Activated naive CD4-positive, alpha-beta T cell treated with anti-CD3 and anti-CD28 coated beads, Interleukin-2, amount 50 U/mL, for 72 hours (primary cell): ENCODE data around the gene CD101. TPM values are rescaled to one million over a fixed set of nuclear protein-coding genes. Genes with fewer than 3 reads are reported as not detected.

Source experiments
- total RNA-seq, 2 donors: library from RNA; stranded (reverse); gene quantifications; one replicate each; pipeline ENCODE4 v1.2.3, GENCODE V29; 2022

CD101 gene
- total RNA-seq, 2 donors from 2014 or later, result 0.09 to 1.3 TPM

Other genes starting within 250 kb of the CD101 start
- gene CD2, start 247.3 kb upstream of the CD101 start, total RNA-seq, result 100 to 1,000 TPM; 291 to 437 TPM
- gene PTGFRN, start 91.8 kb upstream of the CD101 start, total RNA-seq, result 10 to 100 TPM; 15.9 to 20.3 TPM
- gene TTF2, start 58.6 kb downstream of the CD101 start, total RNA-seq, result 100 to 1,000 TPM; 112 to 136 TPM
- 1 to 10 TPM in 1 of 2 donors, under 1 TPM in 1; 0.29 to 1.5 TPM for gene TRIM45, start 120.0 kb downstream of the CD101 start, total RNA-seq
- not detected for gene VTCN1, start 209.2 kb downstream of the CD101 start, total RNA-seq